Measurements from ENCODE around the gene MAP4K5.

GRCh38 chr14:50407111-50407812, 125.1 kb downstream of the MAP4K5 start:
- no peak for TF ChIP-seq CTCF (IDR thresholded peaks at IDR 0.05)
- no peak for TF ChIP-seq POLR2A (IDR thresholded peaks at IDR 0.05)
